ENCODE results near the gene CLNS1A. TPM values are rescaled to one million over a fixed set of nuclear protein-coding genes. Genes with fewer than 3 reads are reported as not detected.

Gene CLNS1A
- polyA plus RNA-seq, 1 donor from 2014 or later = 179 TPM

- H3K27ac ChIP-seq (ENCODE audit: low read length) = no peak overlapping the region
- H2AFZ ChIP-seq (ENCODE audit: low read depth, low read length) = no peak overlapping the region
- TF ChIP-seq CTCF (IDR thresholded peaks at IDR 0.05; ENCODE audit: poor library complexity, severe bottlenecking) (no peak), EP300 (conservative IDR thresholded peaks at IDR 0.05; ENCODE audit: poor library complexity, severe bottlenecking) (no peak), POLR2AphosphoS5 (IDR thresholded peaks at IDR 0.05) (no peak), RAD21 (conservative IDR thresholded peaks at IDR 0.05) (no peak), REST (IDR thresholded peaks at IDR 0.05; ENCODE audit: borderline replicate concordance) (no peak), EZH2 (IDR thresholded peaks at IDR 0.05; ENCODE audit: borderline replicate concordance, insufficient read depth, low read length, poor library complexity, severe bottlenecking) (no peak), MXI1 (conservative IDR thresholded peaks at IDR 0.05; ENCODE audit: poor library complexity, severe bottlenecking) (no peak), SMC3 (conservative IDR thresholded peaks at IDR 0.05; ENCODE audit: poor library complexity) (no peak)
- no peak overlapping the region for H3K4me2 ChIP-seq (ENCODE audit: low read length)
- H4K20me1 ChIP-seq (ENCODE audit: insufficient read depth) = no peaks in the 10 kb centered on the region
- no peak overlapping the region for H3K4me3 ChIP-seq (ENCODE audit: low read length)
- no peaks in the 10 kb centered on the region for H3K9me2 ChIP-seq (ENCODE audit: insufficient read depth, low read length)
- no peaks in the 10 kb centered on the region for H3K9me3 ChIP-seq (ENCODE audit: low read length)
- H3K36me3 ChIP-seq (ENCODE audit: insufficient read depth, low read length) = no peaks in the 10 kb centered on the region
- no peaks in the 10 kb centered on the region for H3K27me3 ChIP-seq (ENCODE audit: insufficient read depth, low read depth, low read length)
- no peaks in the 10 kb centered on the region for H3K79me2 ChIP-seq (replicated peaks; ENCODE audit: insufficient read depth, low read length)
- H3F3A ChIP-seq (ENCODE audit: insufficient read depth, low read length, poor library complexity, severe bottlenecking) = no peaks in the 10 kb centered on the region
- no peak overlapping the region for H3K9ac ChIP-seq (ENCODE audit: low read length)
These were observed 27.8 kb upstream of the CLNS1A start for GRCh38 chr11:77665240-77665965.

- H4K20me1 ChIP-seq (ENCODE audit: insufficient read depth) = no peaks in the 10 kb centered on the region
- H3K9me3 ChIP-seq (ENCODE audit: low read length) = no peaks in the 10 kb centered on the region
- H3K9ac ChIP-seq (ENCODE audit: low read length) = no peak overlapping the region
- H3K27ac ChIP-seq (ENCODE audit: low read length) = no peak overlapping the region
- no peaks in the 10 kb centered on the region for H3K27me3 ChIP-seq (ENCODE audit: insufficient read depth, low read depth, low read length)
- TF ChIP-seq TAF1 (IDR thresholded peaks at IDR 0.05; ENCODE audit: low read depth) (no peak), CTCF (IDR thresholded peaks at IDR 0.05; ENCODE audit: poor library complexity, severe bottlenecking) (no peak), EZH2 (IDR thresholded peaks at IDR 0.05; ENCODE audit: borderline replicate concordance, insufficient read depth, low read length, poor library complexity, severe bottlenecking) (no peak), POLR2AphosphoS5 (IDR thresholded peaks at IDR 0.05) (no peak), EP300 (conservative IDR thresholded peaks at IDR 0.05; ENCODE audit: poor library complexity, severe bottlenecking) (no peak), RAD21 (conservative IDR thresholded peaks at IDR 0.05) (no peak)
- no peaks in the 10 kb centered on the region for H3K9me2 ChIP-seq (ENCODE audit: insufficient read depth, low read length)
- H3K79me2 ChIP-seq (replicated peaks; ENCODE audit: insufficient read depth, low read length) = no peaks in the 10 kb centered on the region
- H2AFZ ChIP-seq (ENCODE audit: low read depth, low read length) = no peak overlapping the region
- no peak overlapping the region for H3K4me3 ChIP-seq (ENCODE audit: low read length)
- H3K36me3 ChIP-seq (ENCODE audit: insufficient read depth, low read length) = no peaks in the 10 kb centered on the region
- H3F3A ChIP-seq (ENCODE audit: insufficient read depth, low read length, poor library complexity, severe bottlenecking) = no peaks in the 10 kb centered on the region
- no peak overlapping the region for H3K4me2 ChIP-seq (ENCODE audit: low read length)
These were observed 24.1 kb upstream of the CLNS1A start for GRCh38 chr11:77661670-77662069.

Measured in neural cell (in vitro differentiated cells).